Measurements from ENCODE around the gene ZNF263. TPM values are rescaled to one million over a fixed set of nuclear protein-coding genes. Genes with fewer than 3 reads are reported as not detected.

ZNF263 gene
- total and polyA plus RNA-seq, 9 of the 15 experiments (the other 6 are each of a cell fraction or from before 2014, with no cell fraction given): 4.6 to 48.3 (median 31.8) TPM

- peak; percentile 100 for TF ChIP-seq NBN (IDR thresholded peaks at IDR 0.05; ENCODE audit: low read depth)
- TF ChIP-seq RBM39 (optimal IDR thresholded peaks at IDR 0.05; ENCODE audit: low read depth, low read length): no peak
- TF ChIP-seq NR2C1 (IDR thresholded peaks at IDR 0.05): peak; percentile 68
- TF ChIP-seq NR2C1 (tag; IDR thresholded peaks at IDR 0.05): peak; percentile 83
- TF ChIP-seq CREB3L1 (IDR thresholded peaks at IDR 0.05; ENCODE audit: borderline replicate concordance, low read depth): peak; percentile 86
- no peak for TF ChIP-seq TRIM25 (IDR thresholded peaks at IDR 0.05; ENCODE audit: borderline replicate concordance)
- TF ChIP-seq BRD9 (IDR thresholded peaks at IDR 0.05; ENCODE audit: low read depth, partially characterized antibody): no peak
- TF ChIP-seq ELF2 (CRISPR knock-in tag; IDR thresholded peaks at IDR 0.05): no peak
- 0 out of 2 replicates have a peak, but pooled peaks have one; percentile 4 for TF ChIP-seq EP300 (IDR thresholded peaks at IDR 0.05; ENCODE audit: low read length)
- TF ChIP-seq TEAD4 (IDR thresholded peaks at IDR 0.05; ENCODE audit: low read length): no peak
- no peak for TF ChIP-seq TEAD4 (CRISPR knock-in tag; IDR thresholded peaks at IDR 0.05; ENCODE audit: borderline replicate concordance)
- TF ChIP-seq SAFB2 (IDR thresholded peaks at IDR 0.05; ENCODE audit: borderline replicate concordance, low read depth, low read length, severe bottlenecking): no peak
- peak; percentile 75 for TF ChIP-seq ATF1 (CRISPR knock-in tag; IDR thresholded peaks at IDR 0.05)
- peak; percentile 99 for TF ChIP-seq ATF1 (tag; IDR thresholded peaks at IDR 0.05)
- no peak; the same call in 1 of the 2 replicates for TF ChIP-seq STAT5A (IDR thresholded peaks at IDR 0.05; ENCODE audit: borderline replicate concordance, low read length)
- 0 out of 2 replicates have a peak, but pooled peaks have one; percentile 28 for TF ChIP-seq SMAD3 (CRISPR knock-in tag; conservative IDR thresholded peaks at IDR 0.05)
- TF ChIP-seq ZNF444 (CRISPR knock-in tag; IDR thresholded peaks at IDR 0.05): no peak
- no peak for TF ChIP-seq KAT2B (IDR thresholded peaks at IDR 0.05; ENCODE audit: low read depth, low read length)
- peak; percentile 80 for TF ChIP-seq RBBP5 (IDR thresholded peaks at IDR 0.05; ENCODE audit: borderline replicate concordance, insufficient read depth, low read length, poor library complexity, severe bottlenecking)
- no peak for TF ChIP-seq CUX1 (CRISPR knock-in tag; IDR thresholded peaks at IDR 0.05)
- no peak for TF ChIP-seq RFX1 (IDR thresholded peaks at IDR 0.05)
These were observed 48.3 kb upstream of the ZNF263 start, which contains the start of gene ZNF200 (continued) for GRCh38 chr16:3234857-3235561.
